WTC11 (cell line): ENCODE results near the gene KSR2.

Experiments used
- CBFB ChIP-seq: sonication (generic); formaldehyde crosslinking; IDR thresholded peaks from 2 replicates; pipeline ENCODE4 v1.8.1; 2022; ENCODE audit warnings: mild to moderate bottlenecking, low read depth, missing genetic modification reagents
- CTCF ChIP-seq: fragments of 200-600 bp; IDR thresholded peaks from 2 replicates; pipeline ENCODE4 v1.8.0; 2022; ENCODE audit warnings: antibody characterized with exemption
- FOXJ3 ChIP-seq: sonication (generic); formaldehyde crosslinking; IDR thresholded peaks from 2 replicates; pipeline ENCODE4 v1.9.0; 2021; ENCODE audit warnings: missing genetic modification reagents, mild to moderate bottlenecking, borderline replicate concordance
- MAX ChIP-seq: sonication (generic); formaldehyde crosslinking; IDR thresholded peaks from 2 replicates; pipeline ENCODE4 v1.8.0; 2022; ENCODE audit warnings: mild to moderate bottlenecking, missing genetic modification reagents
- NR1H2 ChIP-seq: sonication (generic); formaldehyde crosslinking; IDR thresholded peaks from 2 replicates; pipeline ENCODE4 v1.9.0; 2021; ENCODE audit warnings: mild to moderate bottlenecking, moderate library complexity, missing genetic modification reagents
- PREB ChIP-seq: sonication (generic); formaldehyde crosslinking; IDR thresholded peaks from 2 replicates; pipeline ENCODE4 v1.8.1; 2022; ENCODE audit warnings: mild to moderate bottlenecking, missing genetic modification reagents, moderate library complexity, borderline replicate concordance
- SMAD3 ChIP-seq: sonication (generic); formaldehyde crosslinking; IDR thresholded peaks from 2 replicates; pipeline ENCODE4 v1.8.0; 2022; ENCODE audit warnings: missing genetic modification reagents, mild to moderate bottlenecking, borderline replicate concordance
- SOX15 ChIP-seq: fragments of 250-450 bp; sonication (Bioruptor Pico); IDR thresholded peaks from 2 replicates; pipeline ENCODE4 v1.9.0; 2021; ENCODE audit warnings: mild to moderate bottlenecking
- TEAD4 ChIP-seq: sonication (generic); formaldehyde crosslinking; IDR thresholded peaks from 2 replicates; pipeline ENCODE4 v1.8.0; 2022; ENCODE audit warnings: mild to moderate bottlenecking, missing genetic modification reagents
- USF1 ChIP-seq: sonication (generic); formaldehyde crosslinking; IDR thresholded peaks from 2 replicates; pipeline ENCODE4 v1.8.0; 2022; ENCODE audit warnings: mild to moderate bottlenecking, missing genetic modification reagents
- TF ChIP-seq, protein P1 (sequence below): sonication (generic); formaldehyde crosslinking; IDR thresholded peaks from 2 replicates; pipeline ENCODE4 v1.8.1; 2023; ENCODE audit warnings: mild to moderate bottlenecking, missing genetic modification reagents
- TF ChIP-seq, protein P2 (sequence below): sonication (generic); formaldehyde crosslinking; IDR thresholded peaks from 2 replicates; pipeline ENCODE4 v1.8.1; 2022; ENCODE audit warnings: low read depth, mild to moderate bottlenecking, moderate library complexity, missing genetic modification reagents, borderline replicate concordance

DNA sequence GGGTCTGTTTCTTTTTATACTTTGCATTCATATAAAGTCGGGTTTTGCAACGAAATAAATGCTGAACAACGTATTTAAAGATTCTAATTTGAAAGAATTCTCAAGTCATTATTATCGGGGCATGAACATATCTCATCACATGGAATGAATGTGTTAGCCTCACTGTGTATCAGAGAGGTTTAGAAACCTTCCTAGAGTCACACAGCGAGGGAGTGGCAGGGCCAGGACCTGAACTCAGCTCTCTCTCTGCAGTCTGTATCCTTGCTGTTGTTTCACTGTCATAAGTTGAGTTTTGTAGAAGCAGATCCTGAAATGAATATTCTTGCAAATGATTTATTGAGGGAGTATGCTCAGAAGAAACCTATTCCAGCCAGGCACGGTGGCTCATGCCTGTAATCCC, 398.2 kb downstream of the KSR2 start:
- no peak for TF ChIP-seq MAX
- TF ChIP-seq CTCF: no peak
- no peak for TF ChIP-seq FOXJ3 (CRISPR knock-in tag)
- no peak for TF ChIP-seq TEAD4 (CRISPR knock-in tag)
- TF ChIP-seq PREB (CRISPR knock-in tag): no peak
- TF ChIP-seq, protein P1, sequence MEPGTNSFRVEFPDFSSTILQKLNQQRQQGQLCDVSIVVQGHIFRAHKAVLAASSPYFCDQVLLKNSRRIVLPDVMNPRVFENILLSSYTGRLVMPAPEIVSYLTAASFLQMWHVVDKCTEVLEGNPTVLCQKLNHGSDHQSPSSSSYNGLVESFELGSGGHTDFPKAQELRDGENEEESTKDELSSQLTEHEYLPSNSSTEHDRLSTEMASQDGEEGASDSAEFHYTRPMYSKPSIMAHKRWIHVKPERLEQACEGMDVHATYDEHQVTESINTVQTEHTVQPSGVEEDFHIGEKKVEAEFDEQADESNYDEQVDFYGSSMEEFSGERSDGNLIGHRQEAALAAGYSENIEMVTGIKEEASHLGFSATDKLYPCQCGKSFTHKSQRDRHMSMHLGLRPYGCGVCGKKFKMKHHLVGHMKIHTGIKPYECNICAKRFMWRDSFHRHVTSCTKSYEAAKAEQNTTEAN (CRISPR knock-in tag): no peak
- TF ChIP-seq SOX15 (CRISPR knock-in tag): no peak
- no peak for TF ChIP-seq USF1 (CRISPR knock-in tag)
- no peak for TF ChIP-seq NR1H2 (CRISPR knock-in tag)
- TF ChIP-seq, protein P2, sequence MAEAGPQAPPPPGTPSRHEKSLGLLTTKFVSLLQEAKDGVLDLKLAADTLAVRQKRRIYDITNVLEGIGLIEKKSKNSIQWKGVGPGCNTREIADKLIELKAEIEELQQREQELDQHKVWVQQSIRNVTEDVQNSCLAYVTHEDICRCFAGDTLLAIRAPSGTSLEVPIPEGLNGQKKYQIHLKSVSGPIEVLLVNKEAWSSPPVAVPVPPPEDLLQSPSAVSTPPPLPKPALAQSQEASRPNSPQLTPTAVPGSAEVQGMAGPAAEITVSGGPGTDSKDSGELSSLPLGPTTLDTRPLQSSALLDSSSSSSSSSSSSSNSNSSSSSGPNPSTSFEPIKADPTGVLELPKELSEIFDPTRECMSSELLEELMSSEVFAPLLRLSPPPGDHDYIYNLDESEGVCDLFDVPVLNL (CRISPR knock-in tag): no peak
- TF ChIP-seq CBFB: no peak
- no peak for TF ChIP-seq SMAD3 (CRISPR knock-in tag)
